ENCODE data around the gene PSMD3.

The PSMD3 gene

DNA sequence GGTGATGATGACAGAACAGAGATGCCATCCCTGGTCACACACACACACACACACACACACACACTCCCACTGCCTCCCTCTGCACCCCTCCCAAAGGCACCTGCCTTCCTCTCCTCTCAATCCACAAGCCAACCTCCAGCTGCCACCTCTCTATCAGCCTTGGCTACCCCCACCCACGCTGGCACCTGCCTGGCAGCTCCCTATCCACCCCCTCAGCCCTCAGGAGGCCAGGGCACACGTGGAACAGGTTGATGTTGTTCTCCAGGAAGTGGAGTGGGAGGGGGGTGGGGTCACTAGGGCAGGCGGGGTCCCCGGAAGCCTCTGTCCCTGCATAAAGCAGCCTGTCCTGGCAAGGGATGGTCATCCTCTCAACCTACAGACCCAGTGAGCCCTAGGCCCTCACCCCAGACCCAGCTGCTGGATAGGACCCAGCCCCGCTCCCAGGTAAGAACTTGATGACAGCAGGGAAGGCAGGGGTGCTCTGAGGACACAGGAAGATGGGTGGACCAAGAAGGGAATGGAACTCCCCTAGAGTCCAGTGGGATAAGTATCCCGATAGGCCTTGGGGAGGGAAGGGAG, 17.9 kb upstream of the PSMD3 start, which contains the start of gene GSDMA:
TSS of gene GSDMA (plus strand) at position 363 of the 579 bp plus-strand sequence. CDS start 2,684 bp downstream, outside the sequence.
- DNase-seq: no peak

DNA sequence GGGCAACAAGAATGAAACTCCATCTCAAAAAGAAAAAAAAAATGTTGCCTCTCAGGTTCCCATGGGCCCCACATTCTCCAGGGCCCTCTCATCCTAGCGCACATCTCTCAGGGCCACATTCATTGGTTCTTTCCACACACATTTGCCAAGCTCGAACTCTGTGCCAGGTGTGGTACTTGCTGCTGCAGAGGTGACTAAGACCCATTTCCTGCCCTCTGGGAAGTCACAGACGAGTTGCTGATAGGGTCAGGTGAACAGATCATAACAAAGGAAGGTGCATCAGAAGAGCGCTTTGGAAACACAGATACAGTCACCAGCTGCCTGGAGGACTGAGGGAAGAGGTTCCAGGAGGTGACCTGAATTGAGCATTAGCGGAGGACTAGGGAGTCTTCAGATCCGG, 16.8 kb upstream of the PSMD3 start:
- no peak for DNase-seq

DNA sequence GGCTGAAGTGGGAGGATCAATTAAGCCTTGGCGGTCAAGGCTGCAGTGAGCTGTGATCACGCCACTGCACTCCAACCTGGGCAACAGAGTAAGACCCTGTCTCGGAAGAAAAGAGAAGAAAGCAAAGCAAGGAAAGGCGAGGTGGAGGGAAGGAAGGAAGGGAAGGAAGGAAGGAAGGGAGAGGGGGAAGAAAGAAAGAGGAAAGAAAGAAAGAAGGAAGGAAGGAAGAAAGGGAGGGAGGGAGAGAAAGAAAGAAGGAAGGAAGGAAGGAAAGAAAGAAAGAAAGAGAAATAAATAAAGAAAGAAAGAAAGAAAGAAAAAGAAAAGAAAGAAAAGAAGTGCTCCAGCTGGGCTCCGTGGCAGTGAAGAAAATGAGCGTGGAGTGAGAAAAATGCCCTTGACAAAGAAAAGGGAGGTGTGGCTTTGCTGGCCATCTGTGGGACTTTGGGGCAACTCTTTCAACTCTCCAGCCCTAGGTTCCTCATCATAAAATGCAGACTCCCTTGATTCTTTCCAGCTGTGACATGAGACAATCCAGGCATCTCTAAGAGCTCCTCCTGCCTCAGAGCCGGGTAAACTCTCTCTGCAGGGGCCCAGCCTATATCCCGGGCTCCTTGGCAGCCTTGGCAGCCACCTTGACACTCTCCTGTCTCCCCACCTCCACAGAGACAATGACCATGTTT, 15.4 kb upstream of the PSMD3 start:
- DNase-seq: no peak

DNA sequence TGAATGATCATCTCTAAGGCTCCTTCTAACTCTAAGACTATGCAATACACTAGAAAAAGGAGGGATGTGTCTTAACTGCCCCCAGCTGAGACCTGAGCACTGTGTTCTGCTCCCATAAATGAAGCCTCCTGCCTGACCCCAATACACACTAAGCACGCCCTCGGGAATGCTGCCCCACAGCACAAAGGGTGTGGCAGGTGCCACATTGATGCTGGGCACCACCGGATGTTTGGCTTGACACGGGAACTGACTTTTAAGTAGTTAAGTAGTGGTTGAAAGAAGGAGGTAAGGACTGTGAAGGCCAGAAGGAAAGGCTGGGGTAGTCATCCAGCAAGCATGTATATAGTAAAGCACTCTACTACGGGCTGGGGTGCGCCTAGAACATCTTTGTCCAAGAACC, 13.8 kb upstream of the PSMD3 start:
- DNase-seq: no peak

DNA sequence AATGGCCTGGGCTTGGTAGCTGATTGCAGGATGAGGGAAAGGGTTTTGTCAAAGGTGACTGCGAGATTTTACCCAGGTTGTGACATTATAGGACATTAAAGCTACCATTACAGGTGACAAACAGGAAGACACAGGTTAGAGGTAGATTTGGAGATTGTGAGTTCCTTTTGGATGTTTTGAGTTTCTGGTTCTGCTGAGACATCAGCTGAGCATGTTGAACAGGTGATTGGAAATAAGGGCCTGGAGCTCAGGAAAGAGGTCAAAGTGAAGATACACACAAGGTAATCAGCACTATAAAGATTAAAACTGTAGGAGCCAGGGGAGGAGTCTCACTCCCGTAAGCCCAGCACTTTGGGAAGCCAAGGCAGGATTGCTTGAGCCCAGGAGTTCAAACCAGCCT, 11.8 kb upstream of the PSMD3 start:
- no peak for DNase-seq

DNA sequence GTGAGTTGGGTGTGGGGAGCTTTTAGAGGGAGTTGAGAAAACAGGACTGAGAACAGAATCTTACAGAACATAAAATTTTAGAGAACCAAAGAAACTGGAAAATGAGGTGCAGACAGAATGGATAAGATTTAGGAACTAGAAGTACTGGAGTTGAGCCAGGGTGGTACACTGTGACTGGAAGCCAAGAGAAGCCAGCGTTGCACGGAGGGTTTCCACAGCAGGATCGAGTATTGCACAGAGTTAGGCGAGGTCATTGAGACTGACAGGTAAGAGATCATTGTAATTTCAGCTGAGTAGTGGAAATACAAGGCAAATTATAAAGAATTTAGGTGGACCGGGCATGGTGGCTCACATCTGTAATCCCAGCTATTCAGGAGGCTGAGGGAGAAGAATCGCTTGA, 11.2 kb upstream of the PSMD3 start:
- no peak for DNase-seq

DNA sequence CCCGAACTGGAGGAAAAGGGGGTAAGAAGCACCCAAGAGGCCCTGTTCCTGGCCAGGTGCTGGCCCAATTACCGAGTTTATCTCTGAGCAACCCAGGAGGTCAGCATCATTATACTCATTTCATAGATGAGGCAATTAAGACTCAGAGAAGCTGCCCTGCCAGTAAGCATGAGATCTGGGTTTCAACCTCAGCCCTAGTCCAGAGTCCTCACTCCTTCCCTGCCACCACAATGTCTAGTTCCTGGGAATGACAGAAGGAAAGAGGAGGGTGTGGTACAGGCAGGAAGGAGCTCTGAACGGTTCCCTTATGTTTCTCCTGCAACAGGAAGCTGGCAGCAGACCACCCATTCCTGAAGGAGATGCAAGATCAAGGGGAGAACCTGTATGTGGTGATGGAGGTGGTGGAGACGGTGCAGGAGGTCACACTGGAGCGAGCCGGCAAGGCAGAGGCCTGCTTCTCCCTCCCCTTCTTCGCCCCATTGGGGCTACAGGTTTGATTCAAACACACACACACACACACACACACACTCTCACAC, 10.4 kb upstream of the PSMD3 start:
- DNase-seq: no peak

DNA sequence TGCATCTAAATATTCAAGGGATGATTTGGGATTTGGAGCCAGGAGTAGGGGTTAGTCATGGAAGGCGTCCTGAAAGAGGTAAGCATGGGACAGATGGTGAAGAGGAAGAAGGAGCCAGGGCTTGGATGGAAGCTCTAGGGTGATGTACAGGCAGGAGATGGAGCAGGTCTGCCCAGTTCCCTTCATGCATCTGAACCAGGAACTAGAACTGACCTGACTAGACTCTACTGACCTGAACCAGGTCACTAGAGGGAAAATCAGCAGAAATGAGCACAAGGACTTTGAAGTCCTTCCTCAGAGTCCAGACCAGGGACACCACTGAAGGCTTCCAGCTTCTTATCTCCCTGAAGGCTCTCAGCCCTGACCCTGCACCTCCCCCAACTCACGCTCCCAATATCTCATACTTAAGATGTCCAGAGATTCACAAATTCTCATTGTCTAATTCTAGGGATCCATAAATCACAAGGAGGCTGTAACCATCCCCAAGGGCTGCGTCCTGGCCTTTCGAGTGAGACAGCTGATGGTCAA, 9.5 kb upstream of the PSMD3 start:
- DNase-seq: no peak

DNA sequence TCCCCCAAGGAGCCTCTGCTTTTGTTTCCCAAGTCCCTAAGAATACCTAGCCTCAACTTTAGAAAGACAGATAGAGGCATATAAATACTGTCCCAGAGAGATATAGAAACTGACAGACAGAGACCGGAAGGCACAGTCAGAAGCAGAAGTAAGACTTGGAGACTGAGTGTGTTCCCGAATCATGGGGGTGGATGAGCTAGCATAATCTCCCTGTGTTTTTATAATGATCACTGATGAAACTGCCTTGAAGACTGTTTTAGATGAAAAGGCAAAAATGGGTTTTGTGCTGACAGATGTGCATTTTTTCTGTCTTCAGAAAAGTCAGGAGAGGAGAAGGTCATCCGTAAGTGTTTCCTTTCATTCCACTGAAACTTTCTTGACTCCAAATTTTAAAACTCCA, 8.3 kb upstream of the PSMD3 start:
- peak; percentile 13 for DNase-seq

DNA sequence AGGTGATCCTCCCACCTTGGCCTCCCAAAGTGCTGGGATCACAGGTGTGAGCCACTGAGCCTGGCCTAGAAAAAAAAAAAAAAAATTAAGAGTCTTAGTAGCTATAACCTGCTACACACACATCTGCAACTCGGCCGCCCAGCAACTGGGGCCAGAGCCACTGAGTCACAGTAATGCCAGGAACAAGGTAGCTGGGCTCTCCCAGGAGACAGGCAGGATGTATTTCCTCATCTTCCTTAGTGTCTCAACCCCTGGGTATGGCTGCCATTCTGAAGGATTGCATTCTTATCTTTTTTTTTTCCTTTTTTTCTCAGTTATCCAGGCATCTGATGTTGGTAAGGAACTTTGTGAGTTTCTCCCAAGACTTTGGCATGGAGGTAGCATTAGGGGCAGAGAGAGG, 7.1 kb upstream of the PSMD3 start:
- DNase-seq: peak; percentile 29

DNA sequence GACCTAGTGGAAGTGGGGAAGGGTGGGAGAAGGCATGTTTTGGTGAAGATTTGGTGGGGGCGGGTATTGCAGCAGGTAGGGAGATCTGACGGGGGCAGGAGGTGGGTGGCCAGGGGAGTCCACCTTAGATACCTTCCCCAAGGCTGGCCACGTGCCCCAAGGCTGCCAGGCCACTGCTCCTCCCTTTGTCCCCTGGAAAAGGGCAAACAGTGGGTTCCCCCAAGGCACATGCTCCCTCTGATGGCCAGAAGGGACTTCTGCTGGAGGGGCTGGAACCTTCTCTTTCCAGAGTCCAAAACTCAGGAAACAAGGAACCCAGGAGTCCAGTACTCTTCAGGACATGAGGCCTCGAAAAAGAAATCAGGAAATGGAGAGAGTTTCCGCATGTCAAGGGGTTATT, 6.2 kb upstream of the PSMD3 start:
- DNase-seq: no peak

DNA sequence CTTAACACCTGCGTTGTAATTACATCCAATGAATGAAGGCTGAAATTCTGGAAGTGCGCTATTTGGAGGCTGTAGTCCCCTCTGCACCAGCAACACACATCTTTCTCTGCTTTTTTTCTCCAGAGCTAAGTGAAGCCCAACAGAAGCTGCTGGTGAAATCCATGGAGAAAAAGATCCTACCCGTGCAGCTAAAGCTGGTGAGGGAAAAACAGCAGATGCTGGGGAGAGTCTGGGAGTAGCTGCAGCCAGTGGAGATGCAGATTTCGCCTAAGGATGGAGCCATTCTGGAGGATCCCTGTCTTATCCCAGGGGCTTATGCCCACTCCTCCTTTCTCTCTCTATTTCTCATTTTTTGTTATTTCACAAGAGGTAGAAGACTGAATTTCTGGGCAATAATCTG, 4.8 kb upstream of the PSMD3 start:
- no peak for DNase-seq

DNA sequence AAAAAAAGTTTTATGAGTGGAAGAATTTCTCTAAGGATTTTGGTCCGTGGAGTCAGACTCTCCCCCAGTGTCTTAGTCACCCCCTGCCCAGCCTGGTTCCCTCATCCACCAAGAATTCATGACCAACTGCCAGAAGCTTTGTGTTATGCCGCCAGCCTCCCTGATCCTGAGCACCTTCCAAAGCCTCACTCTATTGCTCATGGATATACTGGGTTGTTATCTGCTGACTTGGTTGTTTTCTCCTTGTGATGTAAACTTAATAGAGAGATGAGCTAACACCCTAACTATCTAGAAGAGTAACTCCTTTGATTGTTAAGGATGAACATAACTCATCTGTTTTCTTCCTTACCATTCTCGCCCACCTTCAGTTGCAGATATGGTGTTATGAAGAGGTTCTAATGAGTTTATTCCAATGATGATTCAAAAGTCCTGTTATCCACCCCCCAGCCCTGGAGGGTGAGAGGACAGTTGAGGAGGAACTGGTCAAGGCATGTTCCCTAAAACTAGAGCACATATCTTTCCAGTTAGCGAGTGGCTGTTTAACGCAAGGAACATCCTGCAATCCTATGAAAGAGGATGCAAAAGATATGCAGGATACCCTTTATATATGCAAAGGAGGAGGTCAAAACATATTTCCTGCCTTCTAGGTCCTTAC, 1.5 kb upstream of the PSMD3 start:
- DNase-seq: peak; percentile 90

DNA sequence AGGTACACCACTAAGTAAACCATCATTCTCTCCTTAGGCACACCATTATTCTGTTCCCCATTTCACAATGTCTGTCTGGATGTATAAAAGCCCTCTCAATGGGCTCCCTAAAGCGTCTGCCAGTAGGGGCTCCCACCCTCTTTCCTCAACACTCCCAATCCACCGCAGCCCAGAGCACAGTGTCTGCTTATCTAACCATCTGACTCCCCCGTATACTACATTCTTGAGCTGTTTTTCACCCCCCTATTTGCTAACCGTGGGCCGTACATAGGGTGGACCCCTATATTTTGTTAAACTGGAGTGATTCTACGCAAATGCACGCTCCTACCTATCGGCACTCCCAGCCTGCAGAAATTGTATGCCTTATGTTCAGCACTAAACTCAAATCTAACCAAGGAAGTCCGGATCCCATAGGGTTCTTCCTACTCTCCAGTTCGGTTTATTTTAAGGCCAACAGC, 685 bp upstream of the PSMD3 start:
- peak; percentile 42 for DNase-seq

DNA sequence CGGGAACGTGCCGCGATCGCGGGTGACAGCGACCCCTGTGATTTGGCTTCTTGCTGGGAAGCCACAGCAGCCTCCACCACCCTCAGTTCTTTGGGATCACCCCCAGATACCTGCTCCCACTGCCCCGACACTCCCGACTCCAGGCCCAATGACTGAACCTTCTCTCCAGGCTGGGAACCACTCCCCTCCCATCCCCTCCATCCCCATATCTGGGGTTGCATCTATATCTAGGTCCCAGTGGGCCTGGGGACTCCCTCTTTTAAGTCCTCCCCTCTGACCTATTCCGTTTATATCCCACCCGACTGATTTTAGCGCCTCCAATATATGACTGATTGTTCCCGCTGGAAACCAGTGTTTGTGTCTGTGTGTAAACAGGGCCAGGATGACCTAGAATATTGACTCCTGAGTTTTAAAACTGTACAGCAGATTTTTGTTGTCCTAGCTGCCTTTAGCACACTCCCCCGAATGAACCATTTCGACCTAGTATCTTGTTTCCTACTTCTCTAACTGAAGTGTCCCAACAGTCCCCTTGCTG, 667 bp downstream of the PSMD3 start:
- peak; percentile 3 for DNase-seq

DNA sequence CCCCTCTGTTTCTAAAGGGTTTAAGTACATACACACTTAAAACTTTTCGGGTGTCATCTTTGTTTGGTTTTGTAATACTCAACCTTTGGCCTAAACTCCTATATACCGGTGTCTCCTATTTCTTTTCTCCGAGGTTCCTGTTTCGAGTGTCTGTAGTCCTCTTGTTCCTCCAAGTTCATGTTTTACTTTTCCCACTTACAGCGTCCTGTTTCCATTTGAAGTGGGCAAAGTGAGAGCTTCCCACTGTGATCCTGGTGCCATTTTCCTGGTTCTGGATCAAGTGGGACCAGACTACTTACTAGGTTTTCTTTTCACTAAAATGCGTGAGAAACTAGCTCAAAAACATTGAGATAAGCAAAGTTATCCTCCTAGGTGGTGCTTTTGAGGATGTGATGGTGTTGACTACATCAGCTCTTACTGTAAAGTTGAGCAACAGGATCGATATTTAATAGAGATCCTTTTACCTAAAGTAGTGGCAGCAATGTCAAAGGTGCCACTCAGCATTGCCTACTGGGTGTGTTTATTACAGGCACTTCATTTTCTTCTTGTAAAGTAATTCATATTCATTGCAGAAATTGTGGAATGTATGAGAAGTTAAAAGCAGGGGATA, 1.3 kb downstream of the PSMD3 start:
- DNase-seq: no peak

DNA sequence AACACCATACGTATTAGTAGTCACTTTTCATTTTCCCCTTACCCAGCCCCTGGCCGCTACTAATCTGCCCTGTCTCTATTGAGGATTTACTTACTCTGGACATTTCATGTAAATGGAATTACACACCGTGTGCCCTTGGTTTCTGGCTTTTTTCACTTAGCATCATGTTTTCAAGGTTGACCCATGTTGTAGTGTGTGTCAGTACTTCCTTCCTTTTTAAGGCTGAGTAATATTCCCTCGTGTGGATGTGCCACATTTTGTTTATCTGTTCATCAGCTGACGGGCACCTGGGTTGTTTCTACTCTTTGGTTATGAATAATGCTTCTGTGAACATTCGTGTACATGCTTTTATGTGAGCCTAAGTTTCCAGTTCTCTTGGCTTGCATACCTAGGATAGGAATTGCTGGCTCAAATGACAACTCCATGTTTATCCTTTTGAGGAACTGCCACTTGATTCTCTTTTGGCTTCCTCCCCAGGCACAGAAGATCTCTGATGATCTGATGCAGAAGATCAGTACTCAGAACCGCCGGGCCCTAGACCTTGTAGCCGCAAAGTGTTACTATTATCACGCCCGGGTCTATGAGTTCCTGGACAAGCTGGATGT, 7.7 kb downstream of the PSMD3 start:
- DNase-seq: no peak

DNA sequence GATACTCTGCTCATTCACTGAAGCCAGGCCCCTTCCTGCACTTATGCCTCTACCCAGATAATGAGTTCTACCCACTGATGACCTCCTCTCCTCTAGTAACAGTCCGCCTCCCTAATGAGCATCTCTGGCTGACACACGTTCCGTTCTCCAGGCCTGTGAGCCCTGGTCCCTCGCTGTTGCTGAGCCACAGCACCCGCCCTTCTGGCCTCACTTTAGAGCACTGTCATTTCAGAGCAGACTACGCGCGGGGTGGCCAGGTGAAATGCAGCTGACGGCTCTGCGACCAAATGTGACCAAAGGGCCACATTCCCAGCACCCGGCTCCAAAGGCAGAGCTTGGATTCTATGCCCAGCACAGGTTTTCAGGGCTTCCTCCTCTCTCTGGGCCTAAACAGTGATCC, 13.8 kb downstream of the PSMD3 start:
- DNase-seq: no peak

DNA sequence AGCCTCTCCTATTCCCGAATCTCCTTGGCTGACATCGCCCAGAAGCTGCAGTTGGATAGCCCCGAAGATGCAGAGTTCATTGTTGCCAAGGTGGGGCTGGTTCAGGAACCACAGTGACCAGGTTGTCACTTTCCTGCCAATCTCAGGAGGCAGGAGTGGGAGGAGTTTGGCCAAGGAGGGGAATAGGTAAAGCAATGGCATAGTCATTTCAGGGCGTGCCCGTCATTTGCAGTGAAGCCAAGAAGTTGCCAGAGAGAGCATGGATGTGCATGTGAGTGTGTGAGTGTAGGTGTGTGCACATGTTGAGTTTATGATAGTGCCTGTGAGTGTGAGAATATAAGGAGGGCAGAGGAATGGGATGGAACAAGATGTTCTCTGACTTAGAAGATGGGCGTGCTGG, 14.8 kb downstream of the PSMD3 start:
- no peak for DNase-seq

DNA sequence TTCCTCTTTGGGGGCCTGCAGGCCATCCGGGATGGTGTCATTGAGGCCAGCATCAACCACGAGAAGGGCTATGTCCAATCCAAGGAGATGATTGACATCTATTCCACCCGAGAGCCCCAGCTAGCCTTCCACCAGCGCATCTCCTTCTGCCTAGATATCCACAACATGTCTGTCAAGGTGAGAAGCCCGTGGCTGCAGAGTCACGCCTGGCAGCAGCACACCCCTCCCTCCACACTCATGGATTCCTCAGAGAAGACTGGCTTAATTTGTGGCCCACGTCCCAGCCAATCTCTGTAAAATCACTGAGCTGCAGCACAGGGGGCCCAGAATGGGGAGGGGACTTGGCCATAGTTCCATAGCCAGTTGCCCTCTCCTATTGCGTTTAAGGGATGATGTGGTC, 15.6 kb downstream of the PSMD3 start:
- no peak for DNase-seq

DNA sequence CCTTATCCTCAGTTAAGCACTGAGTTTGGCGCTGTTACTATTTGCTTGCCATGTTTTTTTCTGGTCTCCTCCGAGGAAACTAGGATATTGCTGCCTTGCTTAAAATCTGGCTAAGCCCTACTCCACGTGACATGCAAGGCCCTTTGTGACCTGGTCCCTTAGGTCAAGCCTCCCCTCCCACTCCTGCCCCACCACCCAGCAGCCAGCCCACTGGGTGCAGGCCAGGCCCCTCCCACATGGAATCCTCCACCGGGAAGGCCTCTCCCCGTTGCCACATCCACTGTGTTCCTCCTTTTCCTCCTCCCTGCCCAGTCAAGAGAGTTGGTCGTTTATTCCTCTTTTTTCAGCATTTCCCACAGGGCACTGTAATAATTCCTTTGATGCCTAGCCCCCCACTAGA, 16.2 kb downstream of the PSMD3 start:
- no peak for DNase-seq

DNA sequence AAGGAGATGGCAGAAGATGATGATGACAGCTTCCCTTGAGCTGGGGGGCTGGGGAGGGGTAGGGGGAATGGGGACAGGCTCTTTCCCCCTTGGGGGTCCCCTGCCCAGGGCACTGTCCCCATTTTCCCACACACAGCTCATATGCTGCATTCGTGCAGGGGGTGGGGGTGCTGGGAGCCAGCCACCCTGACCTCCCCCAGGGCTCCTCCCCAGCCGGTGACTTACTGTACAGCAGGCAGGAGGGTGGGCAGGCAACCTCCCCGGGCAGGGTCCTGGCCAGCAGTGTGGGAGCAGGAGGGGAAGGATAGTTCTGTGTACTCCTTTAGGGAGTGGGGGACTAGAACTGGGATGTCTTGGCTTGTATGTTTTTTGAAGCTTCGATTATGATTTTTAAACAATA, 16.9 kb downstream of the PSMD3 start:
- DNase-seq: no peak

DNA sequence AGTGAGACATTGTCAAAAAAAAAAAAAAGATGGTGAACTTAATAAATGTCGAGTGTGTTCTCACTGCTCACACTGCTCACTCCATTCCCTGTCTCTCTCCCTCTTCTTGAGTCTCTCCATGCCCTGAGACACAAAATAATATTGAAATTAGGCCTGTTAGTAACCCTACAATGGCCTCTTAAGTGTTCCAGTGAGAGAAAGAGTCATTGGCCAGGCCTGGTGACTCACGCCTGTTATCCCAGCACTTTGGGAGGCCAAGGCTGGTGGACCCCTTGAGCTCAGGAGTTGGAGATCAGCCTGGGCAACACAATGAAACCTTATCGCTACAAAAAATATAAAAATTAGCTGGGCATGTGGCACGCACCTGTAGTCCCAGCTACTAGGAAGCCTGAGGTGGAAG, 18.5 kb downstream of the PSMD3 start:
- DNase-seq: no peak
